ENCODE results near the gene HEG1.
"Not testable (repeated sequence)": the region's sequence is repeated elsewhere in the genome, so short reads cannot be mapped to it uniquely, and the experiment has no call there.

Gene HEG1, protein sequence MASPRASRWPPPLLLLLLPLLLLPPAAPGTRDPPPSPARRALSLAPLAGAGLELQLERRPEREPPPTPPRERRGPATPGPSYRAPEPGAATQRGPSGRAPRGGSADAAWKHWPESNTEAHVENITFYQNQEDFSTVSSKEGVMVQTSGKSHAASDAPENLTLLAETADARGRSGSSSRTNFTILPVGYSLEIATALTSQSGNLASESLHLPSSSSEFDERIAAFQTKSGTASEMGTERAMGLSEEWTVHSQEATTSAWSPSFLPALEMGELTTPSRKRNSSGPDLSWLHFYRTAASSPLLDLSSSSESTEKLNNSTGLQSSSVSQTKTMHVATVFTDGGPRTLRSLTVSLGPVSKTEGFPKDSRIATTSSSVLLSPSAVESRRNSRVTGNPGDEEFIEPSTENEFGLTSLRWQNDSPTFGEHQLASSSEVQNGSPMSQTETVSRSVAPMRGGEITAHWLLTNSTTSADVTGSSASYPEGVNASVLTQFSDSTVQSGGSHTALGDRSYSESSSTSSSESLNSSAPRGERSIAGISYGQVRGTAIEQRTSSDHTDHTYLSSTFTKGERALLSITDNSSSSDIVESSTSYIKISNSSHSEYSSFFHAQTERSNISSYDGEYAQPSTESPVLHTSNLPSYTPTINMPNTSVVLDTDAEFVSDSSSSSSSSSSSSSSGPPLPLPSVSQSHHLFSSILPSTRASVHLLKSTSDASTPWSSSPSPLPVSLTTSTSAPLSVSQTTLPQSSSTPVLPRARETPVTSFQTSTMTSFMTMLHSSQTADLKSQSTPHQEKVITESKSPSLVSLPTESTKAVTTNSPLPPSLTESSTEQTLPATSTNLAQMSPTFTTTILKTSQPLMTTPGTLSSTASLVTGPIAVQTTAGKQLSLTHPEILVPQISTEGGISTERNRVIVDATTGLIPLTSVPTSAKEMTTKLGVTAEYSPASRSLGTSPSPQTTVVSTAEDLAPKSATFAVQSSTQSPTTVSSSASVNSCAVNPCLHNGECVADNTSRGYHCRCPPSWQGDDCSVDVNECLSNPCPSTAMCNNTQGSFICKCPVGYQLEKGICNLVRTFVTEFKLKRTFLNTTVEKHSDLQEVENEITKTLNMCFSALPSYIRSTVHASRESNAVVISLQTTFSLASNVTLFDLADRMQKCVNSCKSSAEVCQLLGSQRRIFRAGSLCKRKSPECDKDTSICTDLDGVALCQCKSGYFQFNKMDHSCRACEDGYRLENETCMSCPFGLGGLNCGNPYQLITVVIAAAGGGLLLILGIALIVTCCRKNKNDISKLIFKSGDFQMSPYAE (N-terminal part only)

DNA sequence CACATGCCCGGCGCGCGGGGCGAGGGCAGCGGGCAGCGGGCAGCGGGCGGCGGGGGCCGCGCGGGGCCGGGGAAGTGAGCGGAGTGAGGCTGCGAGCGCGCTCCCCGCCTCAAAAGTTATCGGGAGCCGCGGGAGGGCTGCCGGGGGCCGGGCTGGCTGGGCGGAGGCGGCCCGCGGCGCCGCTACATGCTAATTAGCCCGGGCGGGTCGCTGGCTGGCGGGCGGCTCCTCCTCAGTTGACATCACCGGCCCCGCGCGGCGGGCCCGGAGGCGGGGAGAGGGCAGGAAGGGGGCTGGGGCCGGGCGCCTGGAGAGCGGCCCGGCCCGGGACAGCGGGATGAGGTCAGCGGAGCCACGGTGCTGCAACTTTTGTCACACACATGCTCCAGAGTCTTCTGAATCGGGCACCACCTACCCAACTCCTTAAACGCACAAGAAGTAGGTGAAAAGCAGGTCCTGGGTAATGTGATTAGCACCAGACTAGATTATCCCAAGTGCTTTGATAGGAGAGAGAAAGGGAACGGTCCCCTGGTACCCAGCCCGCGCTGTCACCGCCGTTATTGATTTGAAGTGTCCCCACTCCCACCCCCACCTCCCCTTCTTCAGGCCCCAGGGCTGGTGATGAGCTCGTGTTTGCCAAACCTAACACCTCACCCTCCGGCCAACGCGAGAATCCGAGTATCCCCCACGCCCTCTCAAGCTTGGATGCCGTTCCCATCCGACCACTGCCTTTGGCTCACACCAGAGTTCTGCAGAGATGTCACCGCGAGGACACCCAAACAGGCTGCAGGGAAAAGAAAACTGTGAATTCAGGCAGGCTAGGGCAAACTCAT, at the start of gene HEG1:
Gene HEG1, minus strand, starts transcription at position 85 of the 833 bp plus-strand sequence. CDS start 107 bp downstream, outside the sequence.
- no peak for DNase-seq

DNA sequence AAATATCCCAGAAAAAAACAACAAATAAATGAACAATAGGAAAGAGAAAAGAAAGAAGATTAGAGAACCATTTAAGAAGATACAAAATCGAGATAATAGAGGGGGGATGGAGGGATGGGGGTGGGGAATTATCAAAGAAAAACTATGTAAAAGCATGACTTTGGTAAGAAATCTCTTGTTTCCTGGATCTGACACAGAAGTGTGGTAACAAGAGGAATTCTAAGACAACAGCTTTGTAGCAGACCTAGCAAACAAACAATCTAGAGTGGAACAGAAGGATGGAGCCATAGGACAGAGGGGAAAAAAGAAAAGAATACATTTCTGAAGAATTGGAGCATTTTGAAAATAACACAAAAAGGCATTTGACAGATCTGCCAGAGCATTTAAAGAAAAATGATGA, 49.3 kb upstream of the HEG1 start:
- DNase-seq: no peak

DNA sequence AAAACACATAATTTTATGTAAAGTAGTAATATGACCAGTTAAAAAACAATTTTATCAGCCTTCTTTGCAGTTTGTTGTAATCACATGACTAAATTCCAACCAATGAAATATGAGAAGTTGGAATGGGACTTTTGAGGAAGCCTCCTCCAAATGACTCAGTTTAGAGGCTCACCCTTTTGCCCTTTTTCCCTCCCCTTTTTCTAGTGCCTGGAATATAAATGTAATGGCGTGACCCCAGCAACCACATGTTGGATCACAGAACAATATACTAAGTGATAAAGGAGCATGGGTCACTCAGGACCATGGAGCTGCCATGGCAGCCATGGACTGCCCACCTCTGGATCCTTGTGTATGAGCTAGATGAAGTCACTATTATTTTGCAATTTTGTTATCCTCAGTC, 48.8 kb upstream of the HEG1 start:
- DNase-seq: no peak

- no peak for DNase-seq
Observed at GRCh38 chr3:125103406-125103805, 47.6 kb upstream of the HEG1 start.

DNA sequence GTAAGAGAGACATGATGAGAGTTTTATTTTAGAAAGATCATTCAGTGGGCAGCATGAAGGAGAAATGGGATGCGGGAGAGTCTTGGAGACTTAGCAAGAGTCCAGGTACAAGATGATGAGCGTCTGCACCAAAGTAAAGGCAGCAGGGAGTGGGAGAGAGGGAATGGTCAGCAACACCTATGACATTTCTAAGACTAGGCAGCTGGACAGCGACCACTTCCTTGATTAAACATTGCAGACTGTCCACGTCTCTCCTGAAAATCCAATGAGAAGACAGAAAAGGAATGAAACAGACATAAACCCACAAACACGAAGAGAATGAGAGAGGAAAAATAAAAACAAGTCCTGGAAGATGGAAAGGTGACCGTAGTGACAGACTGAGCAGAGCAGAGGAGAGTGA, 46.7 kb upstream of the HEG1 start:
- DNase-seq: no peak

GRCh38 chr3:125098611-125099291, 43.0 kb upstream of the HEG1 start:
- no peak for DNase-seq

DNA sequence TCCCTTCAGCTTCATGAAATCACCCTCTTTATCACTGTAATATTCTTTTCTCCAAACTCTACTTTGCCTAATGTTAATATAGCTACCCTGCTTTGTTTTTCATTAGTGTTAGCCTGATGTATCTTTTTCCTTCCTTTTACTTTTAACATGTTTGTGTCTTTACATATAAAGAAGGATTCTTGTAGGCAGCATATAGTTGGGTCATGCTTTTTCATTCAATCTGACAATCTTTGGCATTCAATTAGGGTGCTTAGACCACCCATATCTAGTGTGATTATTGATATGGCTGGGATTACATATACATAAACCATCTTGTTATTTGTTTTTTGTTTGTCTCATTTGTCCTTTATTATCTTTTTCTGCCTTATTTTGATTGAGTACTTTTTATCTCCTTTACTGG, 34.9 kb upstream of the HEG1 start:
- no peak for DNase-seq

DNA sequence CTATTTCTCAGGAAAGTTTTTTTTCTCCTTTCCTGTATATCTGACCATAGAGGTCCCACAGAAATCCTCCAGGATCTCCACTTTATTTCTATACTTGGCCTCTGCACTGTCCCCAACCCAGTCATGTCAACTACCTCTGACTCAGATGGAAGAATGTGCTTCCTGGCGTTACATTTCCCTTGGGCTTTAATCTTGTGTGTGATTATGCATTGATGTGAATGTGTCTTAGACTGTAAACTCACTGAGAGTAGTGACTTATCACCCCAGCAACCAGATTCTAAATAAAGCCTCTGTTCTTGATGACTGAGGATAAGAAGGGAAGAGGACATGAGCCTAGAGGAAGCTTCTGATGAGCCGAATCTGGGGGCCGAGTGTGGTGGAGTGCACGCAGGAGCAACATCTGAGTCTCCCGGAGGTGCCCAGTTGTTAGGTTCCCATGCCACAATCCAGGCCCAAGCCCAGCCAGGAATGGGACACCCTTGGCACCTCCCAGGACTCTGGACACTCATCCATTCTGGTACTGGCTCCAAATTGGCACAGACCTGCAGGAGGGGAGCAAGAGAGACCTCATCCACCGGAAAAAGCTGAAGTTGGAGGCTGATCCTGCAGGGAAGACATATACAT, 32.1 kb upstream of the HEG1 start:
- no peak for DNase-seq

DNA sequence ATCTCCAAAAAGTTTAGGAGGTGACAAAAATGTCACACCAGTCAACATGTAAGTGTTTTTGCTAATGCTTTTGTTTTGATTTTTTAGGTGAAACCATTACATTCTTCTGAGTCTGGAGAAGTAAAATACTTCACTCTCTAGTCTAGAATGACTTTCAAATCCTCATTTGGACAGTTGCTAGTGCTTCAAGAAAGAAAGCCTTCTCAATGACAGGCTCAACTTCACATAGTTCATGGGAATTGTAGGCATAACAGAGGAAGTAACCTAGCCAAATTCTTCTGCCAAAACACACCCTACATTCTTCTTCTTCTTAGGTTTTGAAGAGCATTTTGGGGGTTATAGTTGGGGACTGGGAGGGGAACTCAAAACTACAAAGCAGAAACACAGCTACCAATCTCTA, 29.4 kb upstream of the HEG1 start:
- DNase-seq: no peak

- DNase-seq: no peak
Observed at GRCh38 chr3:125083776-125084175, 28.0 kb upstream of the HEG1 start.

- not testable (repeated sequence) for DNase-seq
Observed at GRCh38 chr3:125082339-125082738, 26.5 kb upstream of the HEG1 start.

GRCh38 chr3:125080077-125080476, 24.3 kb upstream of the HEG1 start:
- no peak for DNase-seq

DNA sequence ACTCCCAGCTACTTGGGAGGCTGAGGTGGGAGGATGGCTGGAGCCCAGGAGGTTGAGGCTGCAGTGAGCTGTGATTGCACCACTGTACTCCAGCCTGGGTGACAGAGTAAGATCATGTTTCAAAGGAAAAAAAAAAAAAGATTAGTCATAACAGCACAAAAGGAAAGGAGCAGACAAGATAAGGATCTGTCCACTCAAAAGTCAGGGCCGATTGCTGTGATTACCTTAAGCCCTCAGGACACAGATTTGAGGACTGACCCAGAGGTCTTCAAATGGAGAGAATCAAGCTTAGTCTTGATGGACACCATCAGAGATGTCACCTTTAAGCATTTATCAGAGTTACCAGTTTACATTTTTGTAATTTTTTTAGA, 23.9 kb upstream of the HEG1 start:
- DNase-seq: no peak

- no peak for DNase-seq
Observed at GRCh38 chr3:125078951-125079674, 23.3 kb upstream of the HEG1 start.

- no peak for DNase-seq
Observed at GRCh38 chr3:125077864-125078263, 22.1 kb upstream of the HEG1 start.

DNA sequence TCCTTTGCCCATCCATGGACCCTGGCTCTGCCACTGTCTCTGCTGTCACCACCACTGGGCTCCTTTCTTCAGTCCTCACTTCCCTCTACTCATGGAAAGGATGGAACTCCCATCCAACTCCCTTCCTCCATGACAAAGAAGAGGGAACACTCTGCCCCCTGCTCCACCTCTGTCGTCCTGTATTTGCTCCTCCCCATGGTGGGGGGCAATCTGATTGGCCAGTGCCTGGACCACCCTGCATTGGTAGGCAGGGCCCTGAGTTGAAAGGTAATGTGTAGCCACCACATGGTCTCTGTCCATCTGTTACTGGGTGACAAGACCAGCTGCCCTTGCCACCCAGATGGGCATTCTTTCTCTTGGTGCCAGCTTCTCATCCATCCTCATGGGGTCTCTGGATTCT, 20.7 kb upstream of the HEG1 start:
- DNase-seq: no peak

DNA sequence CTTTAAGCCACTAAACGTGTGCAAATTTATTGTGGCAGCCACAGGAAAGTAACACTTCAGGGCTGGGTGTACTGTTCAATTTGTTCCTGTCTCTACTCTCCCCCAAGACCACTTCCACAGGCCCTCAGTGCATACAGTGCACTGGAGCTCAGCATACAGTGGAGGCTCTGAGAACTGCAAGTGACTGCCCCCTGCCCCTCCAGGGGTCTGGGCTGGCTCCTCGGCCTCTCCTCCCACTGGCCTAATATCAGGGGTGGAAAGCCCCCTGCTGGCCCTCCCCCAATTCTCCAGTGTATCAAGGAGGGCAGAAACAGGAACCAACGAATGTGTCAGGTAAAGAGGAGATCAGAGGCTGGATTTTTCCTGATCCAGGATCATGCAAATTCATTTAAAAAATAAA, 19.9 kb upstream of the HEG1 start:
- no peak for DNase-seq

GRCh38 chr3:125073390-125073905, 17.7 kb upstream of the HEG1 start:
- DNase-seq: no peak

DNA sequence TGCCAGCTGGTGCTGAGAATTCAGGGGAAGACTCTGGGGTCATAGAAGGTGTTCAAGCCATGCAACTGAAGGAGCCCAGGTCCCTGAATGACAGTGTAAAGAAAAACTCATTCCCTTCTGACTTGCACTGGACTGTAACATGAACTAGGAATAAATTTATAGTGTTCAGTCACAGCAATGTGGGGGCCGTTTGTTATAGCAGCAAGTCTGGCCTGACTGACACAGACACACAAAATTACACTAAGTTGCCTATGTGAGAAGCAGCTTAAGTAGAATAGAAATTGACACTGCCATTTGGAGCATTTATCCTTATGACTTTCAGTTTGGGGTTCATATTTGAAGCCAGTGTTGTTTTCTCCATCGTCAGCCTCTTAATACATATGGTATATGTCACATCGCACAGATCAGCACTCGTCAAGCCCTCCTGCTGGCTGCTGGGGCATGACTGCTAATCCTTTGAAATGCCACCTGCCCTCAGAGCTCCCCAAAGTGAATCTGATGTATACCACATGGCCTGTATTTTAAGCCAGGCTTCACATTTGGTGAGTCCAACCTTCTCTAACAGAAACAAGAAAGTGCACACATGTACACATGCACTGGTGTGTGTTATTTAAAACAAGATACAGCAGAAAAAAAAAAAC, 17.1 kb upstream of the HEG1 start:
- no peak for DNase-seq

DNA sequence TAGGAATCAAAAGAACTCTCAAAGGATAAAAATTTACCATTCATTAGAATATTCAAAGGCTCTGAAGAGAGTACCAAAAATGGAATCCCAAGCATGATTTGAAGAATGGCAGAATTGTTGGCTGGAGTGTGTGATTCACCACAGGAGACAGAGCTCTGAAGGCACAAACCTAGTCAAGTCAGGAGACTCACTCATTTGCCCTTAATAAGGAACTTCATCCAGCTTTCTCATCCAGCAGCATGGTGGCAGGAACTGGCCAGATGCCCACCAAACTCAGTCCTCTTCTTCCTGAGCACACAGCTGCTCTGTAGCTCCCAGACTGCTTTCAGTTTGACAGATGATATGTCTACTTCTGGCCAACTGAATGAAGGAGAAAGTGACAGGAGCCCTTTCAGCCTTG, 16.5 kb upstream of the HEG1 start:
- DNase-seq: no peak
